Fibroblast of lung (primary cell): Measurements from ENCODE around the gene CORO2A.

Experiments
- EZH2 ChIP-seq: IDR thresholded peaks from 2 replicates; pipeline ENCODE4 v1.5.1; 2012; ENCODE audit warnings: low read length, control low read depth, mild to moderate bottlenecking; ENCODE audit errors: missing control alignments
- TF ChIP-seq, protein P1 (sequence below), 2 donors: IDR thresholded peaks in 1 of 2; conservative IDR thresholded peaks in 1 of 2; 1 replicate in 1 of 2; 2 replicates in 1 of 2; pipeline ENCODE4 v1.5.1; 2011 to 2012; ENCODE audit warnings: low read length in 2 of 2, control low read depth in 1 of 2, inconsistent platforms in 1 of 2, low read depth in 1 of 2, mild to moderate bottlenecking in 1 of 2

DNA sequence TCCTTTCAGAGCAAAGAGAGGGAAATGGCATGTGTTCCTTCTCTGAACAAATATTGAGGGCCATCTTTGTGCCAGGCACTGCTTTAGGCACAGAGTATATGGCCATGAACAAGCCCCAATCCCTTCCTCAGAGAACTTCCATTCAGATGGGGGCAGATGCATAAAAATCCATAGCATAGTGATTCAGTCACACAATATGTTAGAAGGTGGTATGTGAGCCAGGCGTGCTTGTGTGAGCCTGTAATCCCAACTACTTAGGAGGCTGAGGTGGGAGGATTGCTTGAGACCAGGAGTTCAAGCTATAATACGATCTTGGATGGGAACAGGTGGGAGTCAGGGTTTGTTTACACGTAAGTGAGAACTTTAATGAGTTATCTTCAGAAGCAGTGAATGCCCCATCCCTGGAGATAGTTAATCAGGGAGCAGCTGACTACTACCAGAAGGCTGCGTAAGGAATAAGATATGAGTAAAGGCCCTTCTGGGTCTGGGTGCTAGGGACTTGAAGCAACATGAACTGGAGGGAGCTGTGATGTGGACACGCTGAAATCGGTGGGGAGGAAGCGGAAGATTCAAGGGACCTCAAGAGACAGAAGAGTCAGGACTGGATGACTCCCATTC is 108.8 kb downstream of the CORO2A start:
- TF ChIP-seq, protein P1, sequence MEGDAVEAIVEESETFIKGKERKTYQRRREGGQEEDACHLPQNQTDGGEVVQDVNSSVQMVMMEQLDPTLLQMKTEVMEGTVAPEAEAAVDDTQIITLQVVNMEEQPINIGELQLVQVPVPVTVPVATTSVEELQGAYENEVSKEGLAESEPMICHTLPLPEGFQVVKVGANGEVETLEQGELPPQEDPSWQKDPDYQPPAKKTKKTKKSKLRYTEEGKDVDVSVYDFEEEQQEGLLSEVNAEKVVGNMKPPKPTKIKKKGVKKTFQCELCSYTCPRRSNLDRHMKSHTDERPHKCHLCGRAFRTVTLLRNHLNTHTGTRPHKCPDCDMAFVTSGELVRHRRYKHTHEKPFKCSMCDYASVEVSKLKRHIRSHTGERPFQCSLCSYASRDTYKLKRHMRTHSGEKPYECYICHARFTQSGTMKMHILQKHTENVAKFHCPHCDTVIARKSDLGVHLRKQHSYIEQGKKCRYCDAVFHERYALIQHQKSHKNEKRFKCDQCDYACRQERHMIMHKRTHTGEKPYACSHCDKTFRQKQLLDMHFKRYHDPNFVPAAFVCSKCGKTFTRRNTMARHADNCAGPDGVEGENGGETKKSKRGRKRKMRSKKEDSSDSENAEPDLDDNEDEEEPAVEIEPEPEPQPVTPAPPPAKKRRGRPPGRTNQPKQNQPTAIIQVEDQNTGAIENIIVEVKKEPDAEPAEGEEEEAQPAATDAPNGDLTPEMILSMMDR (conservative IDR thresholded peaks at IDR 0.05 in 1 of 2, IDR thresholded peaks at IDR 0.05 in 1 of 2; ENCODE audit: low read depth in 1 of 2, low read length in 2 of 2): no peak
- no peak for TF ChIP-seq EZH2
